Right ventricle myocardium superior (tissue), 1 donor: ENCODE results near the gene LMX1B. TPM values are rescaled to one million over a fixed set of nuclear protein-coding genes. Genes with fewer than 3 reads are reported as not detected.
"Not testable (repeated sequence)": the region's sequence is repeated elsewhere in the genome, so short reads cannot be mapped to it uniquely, and the experiment has no call there.

Source experiments
- ATAC-seq: fragments of 200-7000 bp; cut with Tn5 transposase; one replicate; pipeline ENCODE4 v1.9.1; 2020; ENCODE audit warnings: mild to moderate bottlenecking; ENCODE audit not compliant: poor library complexity
- DNase-seq: peaks from one replicate; pipeline ENCODE4 v3.0.0-alpha.2; 2020
- intact Hi-C: fragments of 100-400 bp; cut with DNase I; formaldehyde crosslinking; loops from one replicate; pipeline ENCODE4 v1.11.2; 2022
- long read RNA-seq: library from polyadenylated mRNA; unstranded; transcript quantifications from one replicate; pipeline ENCODE4 v2.0.0, GENCODE V29; 2021
- total RNA-seq: library from RNA; stranded (reverse); fragmentation: NEBNext Ultra II Directional; extraction: Animal tissue kit (Norgen Biotek cat#: 25700); gene quantifications from one replicate; pipeline ENCODE4 v1.2.1, GENCODE V29; 2021
- donor health status: DM: no; HTN: yes; CAD: no; lungs with severe emphysema.

LMX1B gene
- total RNA-seq: 0.70 TPM
- long read RNA-seq, partial matches to known transcripts: 1 of 1 reads
- long read RNA-seq, other reads (novel, unspliced or antisense): 0 of 1 reads

- intact Hi-C loops: loop anchor here (5.0 to 10.0 kb wide), 2 partner anchors 79 to 171 kb away; no protein-coding TSS in a partner anchor
- ATAC-seq (no peak), DNase-seq (peak; percentile 79)
These were observed at the start of gene LMX1B for GRCh38 chr9:126613651-126614050. Gene LMX1B (plus strand): TSS chr9:126613928. CDS start chr9:126614450, 522 bp downstream.

DNA sequence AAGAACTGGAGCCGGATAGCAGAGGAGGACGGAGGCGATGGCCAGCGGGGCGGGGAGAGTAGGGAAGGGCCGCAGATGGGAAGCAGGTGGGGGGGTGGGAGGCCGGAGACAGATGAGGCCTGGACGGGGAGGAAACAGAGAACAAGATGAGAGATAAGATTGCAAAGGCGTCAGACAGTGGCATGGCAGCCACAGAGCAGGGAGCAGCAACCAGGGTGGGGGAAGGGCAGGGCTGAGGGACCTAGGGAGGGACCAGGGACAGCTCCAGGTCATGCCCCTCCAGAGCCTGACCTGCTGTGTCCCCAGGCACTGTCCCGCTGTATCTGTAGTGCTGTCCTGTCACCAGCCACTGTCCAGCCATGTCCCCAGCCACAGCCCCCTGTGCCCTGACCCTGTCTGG, 49.6 kb upstream of the LMX1B start:
- ATAC-seq (no peak), DNase-seq (no peak)
- intact Hi-C loops: no loop called here

- ATAC-seq: no peak
- no peak for DNase-seq
- intact Hi-C loops: no loop called here
These were observed 49.0 kb upstream of the LMX1B start for GRCh38 chr9:126564716-126565115.

DNA sequence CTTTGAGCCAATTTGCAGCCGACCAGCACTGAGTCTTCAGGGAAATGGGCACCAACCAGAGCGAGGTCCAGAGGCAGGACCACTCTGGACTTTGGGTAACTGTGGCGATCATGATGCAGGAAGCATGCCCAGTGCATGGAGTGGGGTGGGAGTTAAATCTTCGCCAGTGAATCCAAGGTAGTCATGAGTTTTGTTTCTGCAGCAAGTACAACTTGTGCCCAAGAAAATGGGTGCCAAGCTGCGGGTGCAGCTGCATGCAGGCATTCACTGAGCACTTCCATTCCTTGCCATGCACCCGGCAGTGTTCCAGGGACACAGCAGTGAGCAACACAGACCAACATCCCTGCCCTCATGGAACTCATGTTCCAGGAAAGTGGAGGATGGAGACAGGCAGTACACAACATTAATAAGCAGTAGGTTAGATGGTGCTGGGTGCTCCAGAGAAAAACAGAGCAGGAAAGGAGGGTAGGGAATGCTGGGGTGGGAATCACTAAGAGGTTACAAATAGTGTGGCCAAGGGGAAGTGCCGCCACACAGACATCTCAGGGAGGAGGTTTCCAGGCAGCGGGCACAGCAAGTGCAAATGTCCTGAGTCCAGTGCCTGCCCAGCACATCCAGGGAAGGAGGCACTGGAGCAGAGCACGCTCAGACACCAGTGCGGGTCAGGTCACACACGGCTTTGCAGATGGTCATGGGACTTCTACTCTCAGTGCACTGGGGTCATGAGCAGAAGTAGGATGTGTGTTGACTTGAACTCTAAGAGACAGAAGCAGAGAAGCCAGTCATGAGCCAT, 48.2 kb upstream of the LMX1B start:
- ATAC-seq (no peak), DNase-seq (no peak)
- intact Hi-C loops: no loop called here

- no peak for DNase-seq
- intact Hi-C loops: no loop called here
- no peak for ATAC-seq
These were observed 44.7 kb upstream of the LMX1B start for GRCh38 chr9:126569036-126569435.

DNA sequence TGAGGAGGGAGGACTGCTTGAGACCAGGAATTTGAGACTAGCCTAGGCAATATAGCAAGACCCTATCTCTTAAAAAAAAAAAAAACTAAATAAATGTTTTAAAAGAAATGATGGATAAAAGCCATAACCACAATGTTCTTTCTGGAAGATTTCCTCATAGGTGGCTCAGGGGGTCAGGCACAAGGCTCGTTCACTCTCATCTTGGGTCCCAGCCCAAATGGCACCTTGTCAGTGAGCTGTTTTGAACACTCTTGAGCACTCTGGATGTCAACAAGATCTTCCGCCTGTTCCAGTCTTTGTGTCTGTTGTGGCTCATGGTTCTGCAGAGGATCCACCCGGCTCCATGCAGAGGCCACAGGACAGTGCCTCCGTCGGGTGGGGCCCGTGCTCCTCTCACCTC, 35.7 kb upstream of the LMX1B start:
- no peak for DNase-seq
- no peak for ATAC-seq
- intact Hi-C loops: no loop called here

DNA sequence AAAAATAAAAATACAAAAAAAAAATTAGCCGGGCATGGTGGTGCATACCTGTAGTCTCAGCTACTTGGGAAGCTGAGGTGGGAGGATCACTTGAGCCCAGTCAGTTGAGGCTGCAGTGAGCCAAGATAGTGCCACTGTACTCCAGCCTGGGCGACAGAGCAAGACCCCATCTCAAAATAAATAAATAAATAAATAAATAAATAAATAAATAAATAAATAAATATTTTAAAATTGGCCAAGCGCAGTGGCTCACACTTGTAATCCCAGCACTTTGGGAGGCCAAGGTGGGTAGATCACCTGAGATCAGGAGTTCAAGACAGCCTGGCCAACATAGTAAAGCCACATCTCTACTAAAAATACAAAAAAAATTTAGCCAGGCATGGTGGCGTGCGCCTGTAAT, 33.4 kb upstream of the LMX1B start:
- ATAC-seq, DNase-seq, intact Hi-C loops: not testable (repeated sequence)

- intact Hi-C loops: no loop called here
- DNase-seq: no peak
- no peak for ATAC-seq
These were observed 31.8 kb upstream of the LMX1B start for GRCh38 chr9:126581893-126582292.

- DNase-seq (no peak), ATAC-seq (no peak)
- intact Hi-C loops: no loop called here
These were observed 31.3 kb upstream of the LMX1B start for GRCh38 chr9:126582427-126582826.

DNA sequence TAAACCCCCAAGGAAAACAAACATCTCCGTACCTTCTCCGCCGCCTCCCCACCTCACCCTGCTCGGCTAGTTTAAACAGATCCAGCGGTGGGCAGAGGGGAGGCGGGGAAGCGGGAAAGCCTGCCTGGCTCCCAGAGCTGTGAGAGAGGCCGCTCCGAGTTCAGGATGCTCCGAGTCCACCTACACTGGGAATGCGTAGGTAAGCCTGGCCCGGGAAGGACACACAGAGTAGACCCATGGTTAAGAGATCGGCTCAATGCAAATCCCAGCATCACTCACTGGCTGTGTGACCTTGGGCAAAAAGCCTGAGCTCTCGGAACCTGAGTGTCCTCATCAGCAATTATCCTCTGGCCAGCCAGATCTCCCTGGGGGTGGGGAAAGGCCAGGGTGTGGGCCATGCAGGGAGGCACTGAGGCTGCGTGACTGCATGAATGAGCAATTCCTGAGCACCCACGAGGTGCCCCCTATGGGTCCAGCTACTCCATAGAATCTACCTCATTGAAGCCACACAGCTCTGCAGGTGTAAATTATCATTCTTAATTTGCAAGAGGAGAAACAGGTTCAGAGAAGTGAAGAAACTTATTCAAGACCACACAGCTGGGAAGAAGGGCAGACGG, 30.5 kb upstream of the LMX1B start:
- intact Hi-C loops: no loop called here
- no peak for DNase-seq
- no peak for ATAC-seq

- DNase-seq (no peak), ATAC-seq (no peak)
- intact Hi-C loops: no loop called here
These were observed 29.1 kb upstream of the LMX1B start for GRCh38 chr9:126584611-126585010.

DNA sequence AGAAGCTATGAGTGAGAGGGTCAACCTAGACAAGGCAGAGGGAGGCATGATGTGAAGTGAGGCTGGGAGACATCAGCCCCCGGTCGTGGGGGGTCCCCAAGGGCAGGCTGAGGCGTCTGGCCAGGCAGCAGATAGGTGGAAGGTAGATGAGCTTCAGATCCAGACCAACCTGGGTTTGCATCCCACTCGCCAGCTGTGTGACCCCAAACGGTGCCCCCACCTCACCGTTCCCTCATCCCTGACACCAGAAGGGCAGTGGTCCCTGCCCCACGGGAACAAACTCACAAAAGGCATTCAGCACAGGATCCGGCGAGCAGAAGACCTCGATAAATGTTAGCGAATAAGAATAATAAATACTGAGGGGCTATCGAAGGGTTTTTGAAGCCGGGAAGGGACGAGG, 27.5 kb upstream of the LMX1B start:
- DNase-seq (no peak), ATAC-seq (no peak)
- intact Hi-C loops: no loop called here

GRCh38 chr9:126587187-126588185, 26.2 kb upstream of the LMX1B start:
- DNase-seq: peak; percentile 89
- peak; percentile 90 for ATAC-seq
- intact Hi-C loops: no loop called here

- DNase-seq (no peak), ATAC-seq (peak; percentile 9)
- intact Hi-C loops: no loop called here
These were observed 25.1 kb upstream of the LMX1B start for GRCh38 chr9:126588491-126589168.

DNA sequence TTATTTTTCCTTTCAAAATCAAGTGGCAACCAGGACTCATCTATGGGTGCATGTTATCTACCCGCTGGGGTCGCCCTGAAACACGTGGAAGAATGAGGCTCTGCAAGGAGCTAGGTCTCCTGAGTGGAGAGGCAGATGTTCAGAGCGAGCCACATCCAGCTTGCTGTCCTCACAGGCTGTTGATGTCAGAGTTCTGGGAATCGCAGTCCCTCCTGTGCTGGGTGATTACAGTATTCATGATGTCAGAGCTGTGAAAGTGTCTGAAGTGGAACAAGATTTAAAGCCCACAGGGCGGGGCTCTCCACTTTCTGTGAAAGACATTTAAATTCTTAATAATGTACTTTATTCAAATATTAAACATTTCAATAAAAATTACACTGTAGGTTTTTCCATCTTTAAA, 24.4 kb upstream of the LMX1B start:
- DNase-seq (peak; percentile 63), ATAC-seq (peak; percentile 59)
- intact Hi-C loops: no loop called here

DNA sequence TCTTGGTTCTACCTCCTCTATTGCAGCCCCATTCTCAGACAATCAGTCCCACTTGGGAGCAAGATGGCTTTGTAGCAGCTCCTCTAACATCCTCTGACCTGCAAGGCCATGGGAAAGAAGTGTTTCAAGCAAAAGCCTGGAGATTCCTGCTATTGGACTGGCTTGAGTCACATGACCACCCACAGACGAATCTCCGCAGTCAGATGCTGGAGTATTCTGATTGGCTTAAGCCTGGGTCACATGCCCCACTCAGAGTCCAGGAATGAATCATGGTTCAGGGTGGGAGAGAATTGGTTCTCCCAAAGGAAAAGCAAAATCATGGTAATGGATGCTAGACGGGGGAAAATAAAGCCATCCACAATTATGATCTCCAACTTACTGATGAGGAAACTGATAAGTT, 22.6 kb upstream of the LMX1B start:
- intact Hi-C loops: no loop called here
- no peak for ATAC-seq
- no peak for DNase-seq

GRCh38 chr9:126591922-126592321, 21.8 kb upstream of the LMX1B start:
- intact Hi-C loops: no loop called here
- DNase-seq (no peak), ATAC-seq (no peak)

DNA sequence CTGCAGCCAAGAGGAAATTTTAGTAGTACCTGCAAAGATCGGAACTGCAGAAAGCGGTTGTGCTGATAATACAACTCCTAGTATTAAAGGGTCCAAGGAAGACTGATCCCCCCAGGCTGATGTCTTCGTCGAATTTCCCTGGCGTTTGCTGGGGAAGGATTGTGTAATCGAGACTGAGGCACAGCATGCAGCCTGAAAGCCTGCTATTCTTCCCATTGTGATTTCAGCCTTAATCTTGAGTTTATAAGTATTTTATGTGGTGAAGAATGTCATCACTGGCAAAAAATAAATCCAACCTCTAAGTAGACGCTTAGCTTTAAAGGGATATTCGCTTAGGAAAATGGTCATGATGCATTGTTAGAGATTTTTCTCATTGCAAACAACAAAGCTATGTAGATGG, 21.3 kb upstream of the LMX1B start:
- ATAC-seq (no peak), DNase-seq (no peak)
- intact Hi-C loops: no loop called here

DNA sequence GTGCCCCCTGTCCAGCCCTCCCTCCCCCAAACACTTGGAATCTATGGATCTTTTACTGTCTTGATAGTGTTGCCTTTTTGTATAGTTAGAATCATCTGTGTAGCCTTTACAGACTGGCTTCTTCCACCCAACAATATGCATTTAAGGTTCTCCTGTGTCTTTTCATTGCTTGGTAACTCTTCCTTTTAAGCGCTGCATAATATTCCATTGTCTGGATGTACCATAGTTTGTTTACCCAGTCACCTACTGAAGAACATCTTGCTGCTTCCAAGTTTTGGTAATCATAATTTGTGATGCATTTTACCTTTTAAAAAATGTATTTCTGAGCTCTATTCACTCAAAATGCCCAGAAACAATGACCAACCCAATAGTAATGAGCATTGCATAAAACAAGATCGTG, 17.7 kb upstream of the LMX1B start:
- DNase-seq: no peak
- no peak for ATAC-seq
- intact Hi-C loops: no loop called here
